ENCODE data around the gene OR51L1.

OR51L1 gene

GRCh38 chr11:4982678-4983077, 12.0 kb upstream of the OR51L1 start:
- Histone ChIP-seq H3K9ac (ENCODE audit: low read length) (no peak overlapping the region), H3K36me3 (replicated peaks; ENCODE audit: low read depth, low read length) (no peaks in the 10 kb centered on the region), H3K27me3 (ENCODE audit: low read depth, low read length) (no peaks in the 10 kb centered on the region), H3K79me2 (ENCODE audit: low read length) (no peaks in the 10 kb centered on the region), H3K9me3 (ENCODE audit: insufficient read depth, low read length) (no peaks in the 10 kb centered on the region), H3K4me1 (ENCODE audit: low read length) (no peaks in the 10 kb centered on the region), H3K4me3 (ENCODE audit: low read length) (no peak overlapping the region), H2AFZ (ENCODE audit: low read depth, low read length) (no peak overlapping the region), H3K27ac (ENCODE audit: low read length) (no peak overlapping the region), H4K20me1 (ENCODE audit: insufficient read depth, low read length) (no peaks in the 10 kb centered on the region), H3K4me2 (ENCODE audit: low read length) (no peak overlapping the region)
- TF ChIP-seq CTCF (IDR thresholded peaks at IDR 0.05; ENCODE audit: low read depth, low read length) (no peak), EZH2phosphoT487 (IDR thresholded peaks at IDR 0.05; ENCODE audit: low read depth) (no peak)

- no peaks in the 10 kb centered on the region for H3K4me1 ChIP-seq (ENCODE audit: low read length)
- H3K27me3 ChIP-seq (ENCODE audit: low read depth, low read length): no peaks in the 10 kb centered on the region
- no peaks in the 10 kb centered on the region for H3K9me3 ChIP-seq (ENCODE audit: insufficient read depth, low read length)
- H3K4me2 ChIP-seq (ENCODE audit: low read length): no peak overlapping the region
- H4K20me1 ChIP-seq (ENCODE audit: insufficient read depth, low read length): no peaks in the 10 kb centered on the region
- no peak overlapping the region for H3K9ac ChIP-seq (ENCODE audit: low read length)
- H3K79me2 ChIP-seq (ENCODE audit: low read length): no peaks in the 10 kb centered on the region
- TF ChIP-seq EZH2phosphoT487 (IDR thresholded peaks at IDR 0.05; ENCODE audit: low read depth): no peak
- no peak for TF ChIP-seq CTCF (IDR thresholded peaks at IDR 0.05; ENCODE audit: low read depth, low read length)
- H3K36me3 ChIP-seq (replicated peaks; ENCODE audit: low read depth, low read length): no peaks in the 10 kb centered on the region
- H3K27ac ChIP-seq (ENCODE audit: low read length): no peak overlapping the region
- H2AFZ ChIP-seq (ENCODE audit: low read depth, low read length): no peak overlapping the region
- H3K4me3 ChIP-seq (ENCODE audit: low read length): no peak overlapping the region
Measured at GRCh38 chr11:4983841-4984240, 10.8 kb upstream of the OR51L1 start.

- Histone ChIP-seq H3K4me1 (ENCODE audit: low read length) (no peaks in the 10 kb centered on the region), H3K4me3 (ENCODE audit: low read length) (no peak overlapping the region), H3K27ac (ENCODE audit: low read length) (no peak overlapping the region), H3K79me2 (ENCODE audit: low read length) (no peaks in the 10 kb centered on the region), H3K4me2 (ENCODE audit: low read length) (no peak overlapping the region), H3K27me3 (ENCODE audit: low read depth, low read length) (no peaks in the 10 kb centered on the region), H3K9ac (ENCODE audit: low read length) (no peak overlapping the region), H4K20me1 (ENCODE audit: insufficient read depth, low read length) (no peaks in the 10 kb centered on the region), H3K36me3 (replicated peaks; ENCODE audit: low read depth, low read length) (no peaks in the 10 kb centered on the region), H2AFZ (ENCODE audit: low read depth, low read length) (no peak overlapping the region), H3K9me3 (ENCODE audit: insufficient read depth, low read length) (no peaks in the 10 kb centered on the region)
- peak; percentile 50 for TF ChIP-seq CTCF (IDR thresholded peaks at IDR 0.05; ENCODE audit: low read depth, low read length)
- TF ChIP-seq EZH2phosphoT487 (IDR thresholded peaks at IDR 0.05; ENCODE audit: low read depth): no peak
Measured at GRCh38 chr11:4991060-4991459, 3.6 kb upstream of the OR51L1 start.

- TF ChIP-seq CTCF (IDR thresholded peaks at IDR 0.05; ENCODE audit: low read depth, low read length) (peak; percentile 80), EZH2phosphoT487 (IDR thresholded peaks at IDR 0.05; ENCODE audit: low read depth) (no peak)
- Histone ChIP-seq H3K27ac (ENCODE audit: low read length) (no peak overlapping the region), H4K20me1 (ENCODE audit: insufficient read depth, low read length) (no peaks in the 10 kb centered on the region), H3K27me3 (ENCODE audit: low read depth, low read length) (no peaks in the 10 kb centered on the region), H2AFZ (ENCODE audit: low read depth, low read length) (no peak overlapping the region), H3K4me3 (ENCODE audit: low read length) (no peak overlapping the region), H3K9ac (ENCODE audit: low read length) (no peak overlapping the region), H3K9me3 (ENCODE audit: insufficient read depth, low read length) (no peaks in the 10 kb centered on the region), H3K36me3 (replicated peaks; ENCODE audit: low read depth, low read length) (no peaks in the 10 kb centered on the region), H3K4me2 (ENCODE audit: low read length) (no peak overlapping the region), H3K79me2 (ENCODE audit: low read length) (no peaks in the 10 kb centered on the region), H3K4me1 (ENCODE audit: low read length) (peaks cover 6% of the 10 kb centered on the region; the same call in 1 of the 2 replicates)
Measured at GRCh38 chr11:5004424-5005274, 10.0 kb downstream of the OR51L1 start.
